Activated T-helper 1 cell treated with anti-CD3 and anti-CD28 coated beads, Interleukin-12 subunit alpha, Interleukin-12 subunit beta, Interleukin-2, Interleukin-4 antibody, amounts not matched to agents 30 ng/mL and 10 ng/mL and 1 ng/mL, durations not matched to agents 14 hours and 24 hours and 36 hours (primary cell): Measurements from ENCODE around the gene IREB2. TPM values are rescaled to one million over a fixed set of nuclear protein-coding genes. Genes with fewer than 3 reads are reported as not detected.
A peak's percentile ranks its signal among the peaks of the same experiment; 100 is the strongest.
"Not testable (repeated sequence)": the region's sequence is repeated elsewhere in the genome, so short reads cannot be mapped to it uniquely, and the experiment has no call there.

Source experiments
- DNase-seq: peaks from one replicate; pipeline ENCODE4 v3.0.0; 2021; ENCODE audit warnings: low spot score
- H3K27ac Mint-ChIP-seq: one replicate; pipeline ENCODE4 v1.8.0; 2021; ENCODE audit warnings: mild to moderate bottlenecking, mixed read lengths
- H3K27me3 Mint-ChIP-seq: one replicate; pipeline ENCODE4 v1.8.0; 2022; ENCODE audit warnings: mild to moderate bottlenecking, moderate library complexity, mixed read lengths; ENCODE audit not compliant: insufficient read depth
- H3K36me3 Mint-ChIP-seq: one replicate; pipeline ENCODE4 v1.8.0; 2021; ENCODE audit warnings: low read depth, mixed read lengths
- H3K4me1 Mint-ChIP-seq: one replicate; pipeline ENCODE4 v1.8.0; 2021; ENCODE audit warnings: low read depth, mixed read lengths
- H3K4me3 Mint-ChIP-seq: one replicate; pipeline ENCODE4 v1.8.0; 2021; ENCODE audit warnings: mild to moderate bottlenecking, moderate library complexity, mixed read lengths
- H3K9me3 Mint-ChIP-seq: one replicate; pipeline ENCODE4 v1.8.0; 2021; ENCODE audit warnings: mixed read lengths
- intact Hi-C: fragments of 100-400 bp; cut with micrococcal nuclease; formaldehyde crosslinking; loops from one replicate; pipeline ENCODE4 v1.15.1; 2024
- total RNA-seq: library from RNA; stranded (reverse); gene quantifications from 2 replicates; pipeline ENCODE4 v1.2.3, GENCODE V29; 2022

IREB2 gene
- total RNA-seq, 1 donor from 2014 or later: 103 TPM

DNA sequence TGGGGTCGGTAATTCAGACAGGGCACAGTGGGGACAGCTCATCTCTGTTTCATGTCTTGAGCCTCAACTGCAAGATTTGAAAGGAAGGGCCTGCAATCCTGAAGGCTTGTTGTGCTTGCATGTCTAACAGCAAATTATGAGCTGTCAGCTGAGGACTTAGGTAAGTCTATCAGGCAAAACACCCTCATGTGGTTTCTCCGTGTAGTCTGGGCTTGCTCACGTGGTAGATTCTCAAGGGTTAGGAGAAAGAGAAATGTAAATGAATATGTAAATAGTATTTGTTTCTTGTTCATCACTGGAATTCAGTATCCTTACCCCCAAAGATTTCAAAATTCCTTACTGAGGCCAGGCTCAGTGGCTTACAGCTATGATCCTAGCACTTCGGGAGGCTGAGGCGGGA is 39.3 kb downstream of the IREB2 start:
- intact Hi-C loops: loop anchor here (5.0 kb wide), 1 partner anchor 35 kb away; no protein-coding TSS in a partner anchor
- peaks cover 29% of the 10 kb centered on the region for H3K36me3 Mint-ChIP-seq

GRCh38 chr15:78479650-78480049 is 41.6 kb downstream of the IREB2 start:
- H3K27me3 Mint-ChIP-seq: no peaks in the 10 kb centered on the region
- intact Hi-C loops: loop anchor here (5.0 kb wide), 2 partner anchors 37 to 182 kb away; partner anchors contain the start of gene SKIC8
- H3K36me3 Mint-ChIP-seq: peaks cover 37% of the 10 kb centered on the region

More for the DNA sequence above, 39.3 kb downstream of the IREB2 start:
- no peak for DNase-seq
- Mint-ChIP-seq H3K9me3 (no peaks in the 10 kb centered on the region), H3K27me3 (no peaks in the 10 kb centered on the region), H3K27ac (no peak overlapping the region), H3K4me3 (no peak overlapping the region), H3K4me1 (no peaks in the 10 kb centered on the region)

DNA sequence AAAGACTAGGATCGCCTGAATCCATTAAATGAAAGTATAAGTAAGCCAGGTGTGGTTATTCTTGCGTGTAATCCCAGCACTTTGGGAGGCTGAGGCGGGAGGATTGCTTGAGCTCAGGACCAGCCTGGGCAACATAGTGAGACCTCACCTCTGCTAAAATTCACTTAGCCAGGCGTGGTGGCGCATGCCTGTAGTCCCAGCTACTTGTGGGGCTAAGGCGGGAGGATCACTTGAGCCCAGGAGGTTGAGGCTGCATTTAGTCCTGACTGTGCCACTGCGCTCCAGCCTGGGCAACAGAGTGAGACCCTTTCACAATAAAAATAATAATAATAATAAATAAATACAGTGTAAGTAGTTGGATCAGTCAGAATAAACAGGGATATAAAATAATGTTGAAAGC is 43.9 kb downstream of the IREB2 start:
- Mint-ChIP-seq H3K9me3 (no peaks in the 10 kb centered on the region), H3K27me3 (no peaks in the 10 kb centered on the region), H3K36me3 (peaks cover 37% of the 10 kb centered on the region), H3K27ac (no peak overlapping the region), H3K4me1 (no peaks in the 10 kb centered on the region), H3K4me3 (no peak overlapping the region)
- no peak for DNase-seq
- intact Hi-C loops: loop anchor here (5.0 kb wide), 1 partner anchor 185 kb away; the partner anchor contains the start of gene SKIC8

More at GRCh38 chr15:78479650-78480049, 41.6 kb downstream of the IREB2 start:
- Mint-ChIP-seq H3K4me3 (no peak overlapping the region), H3K27ac (no peak overlapping the region), H3K4me1 (no peaks in the 10 kb centered on the region), H3K9me3 (no peaks in the 10 kb centered on the region)
- DNase-seq: no peak

DNA sequence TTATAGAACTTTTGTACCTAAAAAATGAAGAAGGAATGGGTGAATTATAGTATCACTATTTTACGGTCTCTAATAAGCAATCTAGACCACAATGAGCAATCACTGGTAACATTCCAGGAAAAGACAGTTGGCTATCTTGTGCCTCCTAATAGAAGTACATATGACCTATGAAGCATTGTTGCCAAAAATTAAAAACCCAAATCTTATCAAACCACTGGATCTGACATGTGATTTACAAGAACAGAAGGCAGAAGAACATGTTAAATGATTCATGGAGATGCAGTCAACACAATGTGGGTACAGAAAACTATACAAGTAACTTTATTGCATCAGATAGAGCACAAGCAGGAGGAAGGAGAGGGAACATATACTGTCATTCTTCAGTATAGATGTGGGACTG is 54.9 kb downstream of the IREB2 start:
- DNase-seq: no peak
- peaks cover 50% of the 10 kb centered on the region for H3K36me3 Mint-ChIP-seq
- no peak overlapping the region for H3K27ac Mint-ChIP-seq
- no peaks in the 10 kb centered on the region for H3K4me1 Mint-ChIP-seq
- intact Hi-C loops: no loop called here
- no peaks in the 10 kb centered on the region for H3K27me3 Mint-ChIP-seq
- H3K9me3 Mint-ChIP-seq: no peaks in the 10 kb centered on the region
- H3K4me3 Mint-ChIP-seq: no peak overlapping the region

DNA sequence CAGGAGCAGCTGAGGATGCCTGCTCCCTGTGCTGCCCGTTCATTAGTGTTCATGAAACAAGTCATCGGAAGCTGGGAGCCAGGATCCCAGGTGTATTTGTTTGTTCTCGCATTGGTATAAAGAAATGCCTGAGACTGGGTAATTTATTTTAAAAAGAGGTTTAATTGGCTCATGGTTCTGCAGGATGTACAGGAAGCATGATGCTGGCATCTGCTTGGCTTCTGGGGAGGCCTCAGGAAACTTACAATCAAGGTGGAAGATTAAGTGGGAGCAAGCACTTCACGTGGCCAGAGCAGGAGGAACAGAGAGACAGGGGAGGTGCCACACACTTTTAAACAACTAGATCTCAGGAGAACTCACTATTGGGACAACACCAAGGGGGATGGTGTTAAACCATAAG is 63.8 kb downstream of the IREB2 start:
- Mint-ChIP-seq H3K9me3 (peaks cover 6% of the 10 kb centered on the region), H3K4me1 (peaks cover 7% of the 10 kb centered on the region), H3K4me3 (no peak overlapping the region), H3K36me3 (peaks cover 27% of the 10 kb centered on the region), H3K27me3 (peaks cover 4% of the 10 kb centered on the region), H3K27ac (no peak overlapping the region)
- no peak for DNase-seq
- intact Hi-C loops: no loop called here

- Mint-ChIP-seq H3K27me3 (peaks cover 4% of the 10 kb centered on the region), H3K4me1 (peaks cover 11% of the 10 kb centered on the region), H3K9me3 (peaks cover 6% of the 10 kb centered on the region), H3K27ac (no peak overlapping the region), H3K4me3 (no peak overlapping the region), H3K36me3 (peaks cover 22% of the 10 kb centered on the region)
- no peak for DNase-seq
- intact Hi-C loops: no loop called here
These were observed 64.6 kb downstream of the IREB2 start for GRCh38 chr15:78502641-78503040.

GRCh38 chr15:78506971-78507830 is 69.2 kb downstream of the IREB2 start, which contains the start of gene HYKK:
Gene HYKK, plus strand, starts transcription at chr15:78507577. Its CDS starts 5,512 bp downstream, at chr15:78513089.
- Mint-ChIP-seq H3K4me3 (peak within 1 kb of the TSS; percentile 85), H3K27ac (no peak within 1 kb of the TSS), H3K9me3 (peaks cover 1% of the 10 kb centered on the region), H3K27me3 (peaks cover 9% of the 10 kb centered on the region), H3K36me3 (peaks cover under 1% of the 10 kb centered on the region), H3K4me1 (peaks cover 31% of the 10 kb centered on the region)
- DNase-seq: peak; percentile 77
- intact Hi-C loops: loop anchor here (1.0 to 2.0 kb wide), 3 partner anchors 33 to 70 kb away; partner anchors contain the start of genes CHRNA5 and PSMA4

- peaks cover 31% of the 10 kb centered on the region for H3K4me1 Mint-ChIP-seq
- no peaks in the 10 kb centered on the region for H3K9me3 Mint-ChIP-seq
- peaks cover 9% of the 10 kb centered on the region for H3K27me3 Mint-ChIP-seq
- intact Hi-C loops: loop anchor here (1.0 to 2.0 kb wide), 3 partner anchors 33 to 70 kb away; partner anchors contain the start of genes CHRNA5 and PSMA4
- H3K4me3 Mint-ChIP-seq: peak overlapping the region; percentile 85
- no peak for DNase-seq
- H3K36me3 Mint-ChIP-seq: no peaks in the 10 kb centered on the region
- H3K27ac Mint-ChIP-seq: no peak overlapping the region
These were observed 69.8 kb downstream of the IREB2 start for GRCh38 chr15:78507831-78508160.

DNA sequence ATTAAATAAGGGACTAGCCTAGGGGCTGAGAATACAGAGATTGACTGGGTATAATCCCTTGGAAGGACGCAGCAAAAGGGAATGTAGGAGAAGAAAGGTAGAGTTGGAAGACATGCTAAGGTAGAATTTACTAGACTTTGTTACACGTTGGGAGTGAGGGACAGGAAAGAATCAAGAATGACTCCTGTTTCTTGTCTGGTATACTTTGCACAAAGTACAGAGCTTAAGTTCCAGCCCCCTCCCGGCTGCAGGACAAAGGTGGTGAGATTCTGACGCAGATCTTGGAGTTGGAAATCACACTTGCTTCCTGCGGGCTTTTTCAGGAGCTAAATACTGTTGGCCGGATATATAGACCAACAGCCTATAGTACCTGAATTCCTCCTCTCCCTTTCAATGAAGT is 70.3 kb downstream of the IREB2 start:
- H3K27ac Mint-ChIP-seq: no peak overlapping the region
- peak overlapping the region; percentile 85 for H3K4me3 Mint-ChIP-seq
- peaks cover 9% of the 10 kb centered on the region for H3K27me3 Mint-ChIP-seq
- H3K9me3 Mint-ChIP-seq: no peaks in the 10 kb centered on the region
- intact Hi-C loops: no loop called here
- H3K4me1 Mint-ChIP-seq: peaks cover 31% of the 10 kb centered on the region
- DNase-seq: no peak
- H3K36me3 Mint-ChIP-seq: no peaks in the 10 kb centered on the region

GRCh38 chr15:78509726-78510312 is 71.8 kb downstream of the IREB2 start:
- Mint-ChIP-seq H3K36me3 (peaks cover 2% of the 10 kb centered on the region), H3K4me1 (peaks cover 31% of the 10 kb centered on the region), H3K27me3 (peaks cover 9% of the 10 kb centered on the region), H3K27ac (peak overlapping the region; percentile 61), H3K4me3 (no peak overlapping the region), H3K9me3 (no peaks in the 10 kb centered on the region)
- peak; percentile 2 for DNase-seq
- intact Hi-C loops: no loop called here

- H3K36me3 Mint-ChIP-seq, H3K9me3 Mint-ChIP-seq, H3K27ac Mint-ChIP-seq, H3K27me3 Mint-ChIP-seq, DNase-seq, H3K4me1 Mint-ChIP-seq, H3K4me3 Mint-ChIP-seq, intact Hi-C loops: not testable (repeated sequence)
These were observed 82.0 kb downstream of the IREB2 start for GRCh38 chr15:78520035-78520434.

DNA sequence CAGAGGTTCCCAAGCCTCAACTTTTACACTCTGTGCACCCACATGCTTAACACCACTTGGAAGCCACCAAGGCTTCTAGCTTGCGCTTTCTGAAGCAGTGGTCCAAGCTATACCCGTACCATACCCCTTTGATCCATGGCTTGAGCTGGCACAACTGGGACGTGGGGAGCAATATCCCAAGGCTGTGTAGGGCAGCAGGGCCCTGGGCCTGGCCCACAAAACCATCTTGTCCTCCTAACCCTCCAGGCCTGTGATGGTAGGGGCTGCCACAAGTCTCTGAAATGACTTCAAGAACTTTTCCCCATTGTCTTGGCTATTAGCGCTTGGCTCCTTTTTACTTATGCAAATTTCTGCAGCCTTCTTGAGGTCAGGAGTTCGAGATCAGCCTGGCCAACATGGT is 86.2 kb downstream of the IREB2 start:
- no peak for DNase-seq
- no peaks in the 10 kb centered on the region for H3K27me3 Mint-ChIP-seq
- H3K4me3 Mint-ChIP-seq: no peak overlapping the region
- H3K4me1 Mint-ChIP-seq: no peaks in the 10 kb centered on the region
- H3K9me3 Mint-ChIP-seq: no peaks in the 10 kb centered on the region
- no peak overlapping the region for H3K27ac Mint-ChIP-seq
- intact Hi-C loops: no loop called here
- no peaks in the 10 kb centered on the region for H3K36me3 Mint-ChIP-seq

DNA sequence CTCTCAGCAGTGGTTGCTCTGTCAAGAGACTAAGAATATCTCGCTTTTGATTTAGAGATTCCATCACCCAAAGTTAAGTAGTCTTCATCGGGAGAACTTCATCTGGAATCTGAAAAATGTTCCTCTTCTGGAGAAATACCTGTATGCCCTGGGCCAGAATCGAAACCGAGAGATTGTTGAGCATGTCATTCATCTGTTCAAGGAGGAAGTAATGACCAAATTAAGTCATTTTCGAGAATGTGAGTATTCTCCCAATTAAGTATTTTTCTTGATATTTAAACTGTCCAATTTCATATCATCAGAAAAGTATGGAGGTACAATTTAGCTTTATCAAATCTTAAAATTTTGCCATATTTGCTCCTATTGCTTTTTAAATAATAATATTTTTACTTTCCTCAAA is 89.3 kb downstream of the IREB2 start:
- intact Hi-C loops: no loop called here
- no peaks in the 10 kb centered on the region for H3K36me3 Mint-ChIP-seq
- no peaks in the 10 kb centered on the region for H3K27me3 Mint-ChIP-seq
- H3K4me3 Mint-ChIP-seq: no peak overlapping the region
- no peak overlapping the region for H3K27ac Mint-ChIP-seq
- H3K4me1 Mint-ChIP-seq: no peaks in the 10 kb centered on the region
- no peak for DNase-seq
- no peaks in the 10 kb centered on the region for H3K9me3 Mint-ChIP-seq
